HS-5 (cell line): ENCODE results near the gene TPO.

ENCODE experiments used
- DNase-seq: peaks from one replicate; pipeline ENCODE4 v3.0.0-alpha.2; 2012; ENCODE audit warnings: low read depth

TPO gene

DNA sequence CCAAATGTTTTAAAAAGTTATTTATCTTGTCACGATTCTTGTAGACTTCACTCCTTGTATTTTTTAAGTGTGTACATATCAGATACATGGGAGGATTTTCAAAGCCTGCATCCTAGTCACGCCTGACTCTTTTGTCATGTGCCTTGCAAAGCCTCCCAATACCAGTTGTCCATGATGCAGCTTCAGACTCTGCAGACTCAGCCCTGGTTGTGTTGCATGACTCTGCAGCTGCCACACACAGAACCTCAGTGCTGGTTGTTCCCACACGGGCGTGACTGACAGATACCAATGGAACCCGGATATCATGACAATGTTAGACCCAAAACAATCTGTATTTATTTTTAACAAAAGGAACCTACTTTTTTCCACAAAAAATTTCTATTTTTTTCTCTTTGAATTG lies 38.2 kb downstream of the TPO start:
- no peak for DNase-seq

DNA sequence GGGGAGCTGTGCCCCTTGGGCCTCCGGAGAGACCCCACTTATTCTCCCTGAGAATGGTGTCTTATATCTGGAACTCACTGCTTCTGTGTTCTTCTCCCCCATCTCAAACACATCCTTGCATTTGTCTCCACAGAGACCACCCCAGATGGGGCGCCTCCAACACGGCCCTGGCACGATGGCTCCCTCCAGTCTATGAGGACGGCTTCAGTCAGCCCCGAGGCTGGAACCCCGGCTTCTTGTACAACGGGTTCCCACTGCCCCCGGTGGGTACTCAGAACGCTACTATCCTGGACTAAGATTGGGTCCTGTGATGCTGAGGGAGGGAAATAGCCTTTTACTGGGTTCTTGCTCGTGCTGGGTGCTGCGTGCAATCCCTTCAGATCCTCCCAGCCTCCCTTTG lies 40.3 kb downstream of the TPO start:
- DNase-seq, result no peak

DNA sequence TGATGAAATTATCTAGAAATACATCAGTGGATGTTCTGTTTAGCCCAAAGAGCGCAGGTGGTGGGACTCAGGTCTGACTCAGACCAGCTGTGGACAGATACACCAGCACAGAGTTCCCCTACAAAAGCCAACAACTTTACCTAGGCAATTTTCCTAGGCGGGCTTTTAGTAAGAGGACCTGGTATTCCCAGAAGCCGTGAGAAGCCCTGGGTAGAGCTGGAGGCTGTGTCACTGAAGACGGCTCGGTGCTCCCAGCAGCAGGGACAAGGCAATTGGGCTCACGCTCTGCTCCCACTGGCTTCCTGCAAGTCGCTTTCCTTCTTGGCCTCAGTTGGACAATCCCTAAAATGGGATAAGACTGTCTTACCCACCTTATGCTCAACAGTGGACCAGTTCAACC lies 41.1 kb downstream of the TPO start:
- DNase-seq, result no peak

DNA sequence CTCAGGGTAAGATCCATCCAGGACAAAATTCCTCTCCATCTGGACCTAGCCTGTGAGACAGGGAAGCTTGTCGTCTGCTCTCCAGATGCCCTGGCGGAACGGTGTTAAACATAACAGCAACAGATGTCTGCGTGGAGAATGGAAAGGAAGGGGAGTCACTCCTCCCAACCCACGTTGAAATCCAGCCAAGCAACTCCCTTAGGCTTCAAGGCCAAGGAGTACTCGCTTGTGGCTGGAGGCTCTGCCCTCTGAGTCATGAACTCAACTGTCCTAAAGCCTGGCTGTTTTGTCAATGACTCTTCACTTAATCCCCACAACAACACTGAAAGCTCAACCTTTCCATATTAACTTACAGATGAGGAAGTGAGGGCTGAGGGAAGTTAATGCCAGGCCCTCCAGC lies 42.2 kb downstream of the TPO start:
- DNase-seq, result no peak

DNA sequence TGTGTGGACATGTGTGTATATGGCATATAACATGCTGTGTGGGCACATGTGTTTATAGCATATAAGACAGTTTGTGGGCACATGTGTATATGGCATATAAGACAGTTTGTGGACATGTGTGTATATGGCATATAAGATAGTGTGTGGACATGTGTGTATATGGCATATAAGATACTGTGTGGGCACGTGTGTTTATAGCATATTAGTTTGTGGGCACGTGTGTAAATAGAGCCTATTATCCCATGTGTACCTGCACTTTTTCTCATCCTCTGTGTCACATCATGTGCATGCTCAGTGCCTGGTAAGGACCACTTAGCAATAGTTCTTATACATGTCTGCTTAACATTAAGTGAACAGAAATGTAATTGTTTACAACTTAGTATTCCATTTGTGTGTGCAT lies 45.2 kb downstream of the TPO start:
- no peak for DNase-seq

DNA sequence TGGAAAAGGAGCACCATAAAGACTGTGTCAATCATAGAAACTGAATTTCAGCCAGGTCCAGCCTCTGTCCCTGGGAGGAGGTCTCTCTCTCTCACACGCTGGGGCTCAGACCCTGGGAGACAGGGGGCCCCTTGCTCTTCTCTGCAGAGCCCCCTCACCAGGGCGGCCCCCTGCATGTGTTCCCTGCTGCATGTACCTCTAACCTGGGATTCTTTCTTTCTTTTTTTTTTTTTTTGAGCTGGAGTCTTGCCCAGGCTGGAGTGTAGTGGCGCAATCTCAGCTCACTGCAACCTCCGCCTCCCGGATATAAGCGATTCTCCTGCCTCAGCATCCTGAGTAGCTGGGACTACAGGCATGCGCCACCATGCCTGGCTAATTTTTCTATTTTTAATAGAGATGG lies 46.5 kb downstream of the TPO start:
- no peak for DNase-seq

DNA sequence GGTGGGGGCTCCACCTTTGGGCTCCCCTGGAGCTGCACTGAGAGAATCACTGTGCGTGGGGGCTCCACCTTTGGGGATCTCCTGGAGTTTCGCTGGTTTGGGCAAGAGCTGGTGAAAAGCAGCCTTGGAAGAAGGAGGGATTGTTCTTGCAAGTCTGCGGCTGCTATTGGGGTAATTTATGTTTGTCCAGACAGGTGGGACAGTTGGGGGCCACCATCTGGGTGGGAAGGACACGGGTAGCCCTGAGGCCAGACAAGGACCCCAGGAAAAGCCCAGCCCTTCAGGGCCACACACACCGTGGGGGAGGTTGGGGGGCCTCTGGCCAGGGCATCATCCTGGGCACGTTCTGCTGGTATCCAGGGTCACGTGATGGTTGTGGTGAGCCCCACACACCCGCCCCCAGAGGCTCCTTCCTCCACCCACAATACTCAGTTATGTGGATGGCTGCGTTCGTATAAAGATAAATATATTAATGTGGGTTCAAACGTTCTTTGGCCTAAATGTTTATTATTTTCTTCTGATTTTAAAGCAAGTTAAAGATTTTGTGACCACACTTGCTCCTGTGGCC lies 47.7 kb downstream of the TPO start:
- no peak for DNase-seq

DNA sequence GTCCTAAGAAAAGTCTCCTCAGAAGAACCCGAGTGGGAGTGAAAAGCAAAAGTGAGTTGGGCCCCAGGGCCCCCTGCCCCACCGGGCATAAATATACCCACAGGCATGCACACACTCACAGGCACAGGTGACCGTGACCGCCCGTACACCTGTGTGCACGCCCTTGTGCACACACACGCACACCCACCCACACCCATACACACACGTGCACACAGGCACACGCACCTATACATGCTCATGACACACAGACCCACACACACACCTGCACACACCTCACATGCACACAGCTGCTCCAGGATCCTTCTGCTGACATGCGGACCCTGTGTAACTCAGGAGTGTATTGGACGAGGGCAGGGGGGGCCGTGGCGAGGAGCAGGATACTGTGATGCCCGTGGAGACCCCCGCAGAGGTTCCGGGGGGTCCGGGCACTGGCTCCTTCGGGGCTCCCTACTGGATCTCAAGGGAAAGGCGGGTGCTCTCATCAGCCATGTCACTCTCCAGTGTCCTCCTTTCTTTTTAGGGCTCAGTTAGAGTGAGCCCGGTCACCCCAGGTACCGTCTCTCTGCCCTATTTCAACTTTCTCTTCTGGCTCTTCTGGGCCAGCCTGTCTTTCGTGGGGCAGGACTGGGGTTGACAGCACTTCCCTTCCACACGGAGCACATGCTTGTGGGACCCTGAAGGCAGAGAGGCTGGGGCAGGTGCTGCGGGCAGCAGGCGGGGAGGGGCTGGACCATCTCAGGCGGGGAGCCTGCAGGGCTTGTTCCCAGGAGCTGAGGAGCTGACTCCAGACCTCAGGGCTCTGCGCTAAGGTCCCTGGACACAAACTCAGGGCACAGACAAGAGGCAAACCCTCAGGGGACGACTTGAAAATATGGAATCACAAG lies 48.5 kb downstream of the TPO start:
- no peak for DNase-seq

DNA sequence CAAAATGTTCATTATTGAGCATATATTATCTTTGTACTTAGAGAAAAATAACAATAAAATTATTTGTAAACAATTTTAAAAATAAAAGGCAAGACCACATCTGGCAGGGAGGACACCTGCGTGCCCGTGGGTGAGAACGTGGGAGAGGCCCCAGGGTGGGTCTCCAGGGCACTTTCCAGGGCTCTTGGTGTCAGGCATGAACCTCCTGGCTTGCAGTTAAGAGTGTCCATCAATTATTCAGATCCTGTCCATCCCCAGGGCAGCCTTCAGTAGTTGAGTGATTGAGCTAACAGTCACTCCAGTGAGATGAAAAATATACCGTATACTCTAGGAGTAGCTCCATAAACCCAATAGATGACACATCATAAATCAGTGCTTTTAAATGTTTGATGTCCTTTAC lies 49.7 kb downstream of the TPO start:
- DNase-seq, result no peak

DNA sequence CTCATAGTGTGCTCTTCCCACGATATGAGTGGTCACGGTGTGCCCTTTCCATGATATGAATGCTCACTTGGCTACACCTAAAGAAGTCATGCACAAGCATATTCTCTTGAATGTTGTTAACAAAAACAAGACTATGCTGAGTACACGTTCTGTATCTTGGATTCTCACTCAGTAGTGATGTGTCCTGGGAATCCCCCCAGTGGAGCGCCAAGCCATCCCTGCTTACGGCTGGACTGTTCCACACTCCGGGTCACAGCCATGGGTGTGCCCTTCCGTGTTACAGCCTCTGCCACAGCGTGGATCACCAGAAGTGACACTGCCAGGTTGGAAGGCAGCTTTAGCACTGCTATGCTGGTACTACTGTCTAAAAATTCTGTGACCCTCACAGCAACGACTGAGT lies 59.1 kb downstream of the TPO start:
- no peak for DNase-seq

DNA sequence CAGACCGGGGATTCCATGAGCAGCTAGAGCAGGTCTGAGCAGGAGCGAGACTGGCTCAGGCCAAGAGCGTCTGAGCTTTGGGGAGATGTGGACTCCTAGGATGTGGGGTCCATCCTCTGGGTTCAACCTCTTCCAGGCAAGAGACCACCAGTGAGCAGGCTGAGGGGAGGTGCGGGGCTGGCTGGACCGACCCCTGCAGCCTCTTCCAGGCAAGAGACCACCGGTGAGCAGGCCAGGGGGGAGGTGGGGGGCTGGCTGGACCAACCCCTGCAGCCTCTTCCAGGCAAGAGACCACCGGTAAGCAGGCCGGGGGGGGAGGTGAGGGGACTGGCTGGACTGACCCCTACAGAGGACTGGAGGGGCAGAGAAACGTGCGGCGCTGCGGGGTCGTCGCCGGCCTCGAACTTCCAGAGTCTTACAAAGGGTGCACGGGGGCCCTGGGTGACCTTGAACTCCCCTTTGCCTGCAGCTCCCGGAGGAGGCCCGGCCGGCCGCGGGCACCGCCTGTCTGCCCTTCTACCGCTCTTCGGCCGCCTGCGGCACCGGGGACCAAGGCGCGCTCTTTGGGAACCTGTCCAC lies 63.4 kb downstream of the TPO start:
- no peak for DNase-seq

DNA sequence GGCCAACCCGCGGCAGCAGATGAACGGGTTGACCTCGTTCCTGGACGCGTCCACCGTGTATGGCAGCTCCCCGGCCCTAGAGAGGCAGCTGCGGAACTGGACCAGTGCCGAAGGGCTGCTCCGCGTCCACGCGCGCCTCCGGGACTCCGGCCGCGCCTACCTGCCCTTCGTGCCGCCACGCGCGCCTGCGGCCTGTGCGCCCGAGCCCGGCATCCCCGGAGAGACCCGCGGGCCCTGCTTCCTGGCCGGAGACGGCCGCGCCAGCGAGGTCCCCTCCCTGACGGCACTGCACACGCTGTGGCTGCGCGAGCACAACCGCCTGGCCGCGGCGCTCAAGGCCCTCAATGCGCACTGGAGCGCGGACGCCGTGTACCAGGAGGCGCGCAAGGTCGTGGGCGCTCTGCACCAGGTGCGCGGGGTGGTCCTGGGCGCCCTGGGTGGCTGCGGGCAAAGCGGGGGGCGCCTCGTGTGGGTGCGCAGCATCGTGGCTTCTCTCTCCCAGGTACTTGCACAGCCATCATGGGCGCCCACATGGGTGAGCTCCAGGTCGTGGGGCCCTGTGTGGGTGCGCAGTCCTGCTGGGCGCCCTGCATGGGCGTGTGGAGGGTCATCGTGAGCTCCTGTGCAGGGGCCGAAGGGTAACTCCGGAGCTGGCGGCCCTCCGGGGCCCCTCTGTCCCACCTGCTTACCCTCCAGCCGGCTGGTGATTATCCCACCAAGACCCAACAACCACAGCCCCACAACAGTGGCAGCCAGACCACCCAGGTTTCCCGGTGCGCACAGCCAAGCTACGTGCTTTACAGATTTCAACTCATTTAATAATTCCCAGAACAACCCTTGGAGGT lies 64.2 kb downstream of the TPO start:
- DNase-seq, result no peak

DNA sequence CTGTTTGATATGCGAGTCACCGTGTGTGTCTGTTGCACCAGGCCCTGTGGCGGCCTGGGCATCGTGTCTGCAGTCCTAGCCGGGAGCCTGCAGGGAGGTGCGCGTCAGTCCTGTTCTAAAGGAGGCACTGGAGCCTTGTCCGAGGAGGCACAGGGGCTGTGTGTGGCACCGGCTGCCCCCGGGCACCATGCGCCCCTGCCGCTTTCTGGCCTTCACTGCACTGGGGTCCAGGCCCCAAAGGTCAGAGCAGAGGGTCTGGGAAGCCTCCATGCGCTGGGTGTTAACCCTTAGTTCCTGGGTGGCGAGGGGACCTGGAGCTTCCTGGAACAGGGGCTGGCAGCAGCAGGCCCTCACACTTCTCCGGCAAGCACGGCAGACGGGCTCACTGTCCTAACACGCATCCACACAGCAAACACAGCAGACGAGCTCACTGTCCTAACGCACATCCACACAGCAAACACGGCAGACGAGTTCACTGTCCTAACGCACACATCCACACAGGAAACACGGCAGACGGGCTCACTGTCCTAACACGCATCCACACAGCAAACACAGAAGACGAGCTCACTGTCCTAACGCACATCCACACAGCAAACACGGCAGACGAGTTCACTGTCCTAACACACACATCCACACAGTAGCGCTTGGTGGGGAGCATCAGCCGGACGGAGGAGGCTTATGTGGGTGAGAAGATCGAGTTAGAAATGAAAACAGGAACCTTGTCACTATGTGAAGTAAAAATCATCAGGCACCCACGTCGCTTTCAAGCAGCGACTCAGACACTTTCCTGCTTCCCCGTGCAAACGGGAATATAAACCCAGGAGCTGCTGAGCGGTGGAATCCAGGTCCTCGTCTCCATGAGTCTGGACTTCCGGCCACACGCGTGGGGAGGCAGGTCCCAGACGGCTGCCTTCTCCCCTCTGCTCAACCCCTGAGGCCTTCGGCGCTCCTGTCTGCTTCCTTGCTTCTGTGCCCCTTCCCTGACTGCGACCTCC lies 65.3 kb downstream of the TPO start:
- DNase-seq, result no peak

DNA sequence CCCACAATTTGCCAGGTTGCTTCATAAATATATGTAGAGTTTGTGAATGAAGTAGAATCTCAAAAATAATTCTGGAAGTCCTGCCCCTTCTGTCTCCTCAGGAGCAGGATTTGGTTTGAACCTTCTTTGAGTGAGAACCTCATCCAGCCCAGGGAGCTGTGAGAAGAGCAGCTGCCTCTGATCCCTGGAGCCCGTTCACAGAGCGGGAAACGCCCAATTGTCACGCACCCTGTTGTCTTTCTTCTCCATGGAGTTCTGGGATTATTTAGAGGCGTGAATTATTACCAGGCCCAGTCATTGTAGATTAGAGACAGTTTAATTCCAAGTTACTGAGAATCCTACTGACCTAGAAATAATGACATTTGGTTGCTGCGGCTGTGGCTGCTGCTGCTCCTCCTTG lies 66.1 kb downstream of the TPO start:
- no peak for DNase-seq

DNA sequence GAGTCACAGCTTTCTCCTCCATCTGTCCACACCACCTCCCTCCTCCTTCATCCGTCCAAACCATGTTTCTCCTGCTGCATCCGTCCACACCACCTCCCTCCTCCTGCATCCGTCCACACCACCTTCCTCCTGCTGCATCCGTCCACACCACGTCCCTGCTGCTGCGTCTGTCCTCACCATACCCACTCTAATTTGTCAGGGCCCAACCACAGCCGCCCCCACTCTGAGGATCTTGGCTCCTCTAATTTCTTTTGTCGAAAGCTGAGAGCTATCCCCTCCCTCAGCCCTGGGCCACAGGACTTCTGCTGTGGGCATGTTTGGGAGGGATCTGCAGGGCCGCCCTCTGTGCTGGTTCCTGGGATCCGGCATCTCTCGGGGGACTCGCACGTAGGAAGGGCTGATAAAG lies 67.4 kb downstream of the TPO start:
- DNase-seq, result no peak

DNA sequence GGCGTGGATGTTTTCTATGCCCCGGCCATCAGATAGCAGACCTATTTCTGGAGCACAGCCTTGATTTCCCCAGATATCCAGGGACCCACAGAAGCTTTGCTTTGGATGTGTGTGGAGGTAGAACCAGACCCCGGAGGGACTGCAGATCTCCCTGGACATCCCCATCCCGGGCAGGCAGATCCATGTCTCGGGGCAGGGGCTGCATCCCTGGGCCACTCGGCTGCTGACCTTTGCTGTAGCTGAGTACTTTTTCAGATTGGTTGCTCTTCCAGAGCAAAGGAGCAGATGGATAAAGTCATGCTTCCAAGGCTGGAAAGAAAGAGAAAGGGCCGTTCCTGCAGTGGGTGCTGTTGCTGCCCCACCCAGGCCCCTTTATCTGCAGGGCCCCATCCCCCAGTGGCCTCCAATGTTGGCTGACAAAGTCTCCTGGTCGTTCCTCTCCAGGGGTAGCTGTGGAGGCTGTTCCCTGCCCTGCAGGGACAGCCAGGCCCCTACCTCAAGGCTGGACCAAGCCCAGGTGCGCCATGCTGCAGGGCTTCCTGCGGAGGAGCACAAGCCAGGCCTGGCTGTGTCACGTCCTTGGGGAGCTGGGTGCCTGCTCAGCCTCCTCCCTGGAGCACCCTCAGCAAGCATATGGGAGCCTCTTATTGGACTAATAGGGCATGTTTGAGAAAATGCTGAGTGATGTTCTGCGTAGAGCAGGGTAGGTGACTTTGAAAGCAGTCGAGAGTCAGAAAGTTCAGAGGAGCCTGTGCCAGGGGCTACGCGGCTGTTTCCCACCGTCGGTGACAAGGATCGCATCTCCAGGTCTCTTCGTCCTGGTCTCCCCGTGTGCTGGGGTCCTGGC lies 68.4 kb downstream of the TPO start:
- no peak for DNase-seq

DNA sequence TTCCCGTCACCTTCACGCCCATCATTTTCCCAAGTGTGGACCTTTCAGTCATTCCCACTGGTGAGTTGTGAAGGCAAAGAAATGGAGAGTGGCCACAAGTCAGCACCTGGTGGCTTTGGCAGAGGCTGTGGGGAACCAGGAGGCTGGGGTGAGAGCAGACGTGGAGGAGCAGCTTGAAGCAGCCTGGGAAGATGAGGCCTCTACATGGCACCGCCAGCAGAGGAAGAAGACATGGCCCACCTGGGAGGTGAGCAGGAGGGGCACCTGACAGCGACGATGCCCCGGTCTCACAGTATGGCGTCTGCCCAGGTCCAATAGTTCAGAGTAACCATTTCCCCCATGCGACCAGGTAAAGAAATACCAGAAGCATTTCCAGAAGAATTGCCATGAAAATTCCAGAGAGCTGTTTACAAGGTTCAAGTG lies 69.0 kb downstream of the TPO start:
- no peak for DNase-seq

DNA sequence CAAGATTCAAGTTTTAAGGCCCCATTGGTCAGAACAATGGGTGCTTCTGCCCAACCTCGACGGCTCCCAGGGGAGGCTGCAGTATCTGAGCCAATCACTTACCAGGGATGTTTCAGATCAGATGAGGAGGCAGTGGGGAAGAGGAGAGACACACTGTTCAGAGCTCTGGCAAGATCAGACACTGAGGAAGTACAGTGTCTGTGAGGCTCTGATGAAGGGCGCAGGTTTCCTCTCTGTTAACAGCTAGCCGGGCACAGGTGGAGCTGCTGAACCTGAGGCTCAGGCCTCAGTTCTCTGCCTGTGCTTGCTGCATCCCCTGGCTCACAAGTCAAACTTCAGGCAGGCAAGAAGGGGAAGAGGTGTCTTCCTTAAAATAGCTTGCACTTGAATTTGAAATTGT lies 69.7 kb downstream of the TPO start:
- DNase-seq, result no peak

DNA sequence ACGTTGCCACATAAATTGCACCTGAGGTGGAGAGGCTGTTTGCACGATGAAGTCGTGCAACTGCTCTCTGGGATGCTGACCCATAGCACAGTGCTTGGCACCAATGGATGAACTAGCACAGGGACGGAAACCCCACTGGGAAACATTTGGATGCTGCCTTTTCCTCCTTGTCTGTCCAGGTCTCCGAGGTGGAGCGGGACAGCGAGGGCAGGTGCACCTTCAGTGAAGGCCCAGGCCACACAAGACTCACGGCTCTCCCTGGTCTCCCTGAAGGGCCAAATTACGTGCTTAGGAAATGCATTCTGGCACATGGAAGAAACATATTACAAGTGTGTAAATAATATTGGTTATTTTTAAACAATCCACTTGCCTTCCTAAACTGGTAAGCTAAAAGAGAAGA lies 70.3 kb downstream of the TPO start:
- DNase-seq, result no peak

DNA sequence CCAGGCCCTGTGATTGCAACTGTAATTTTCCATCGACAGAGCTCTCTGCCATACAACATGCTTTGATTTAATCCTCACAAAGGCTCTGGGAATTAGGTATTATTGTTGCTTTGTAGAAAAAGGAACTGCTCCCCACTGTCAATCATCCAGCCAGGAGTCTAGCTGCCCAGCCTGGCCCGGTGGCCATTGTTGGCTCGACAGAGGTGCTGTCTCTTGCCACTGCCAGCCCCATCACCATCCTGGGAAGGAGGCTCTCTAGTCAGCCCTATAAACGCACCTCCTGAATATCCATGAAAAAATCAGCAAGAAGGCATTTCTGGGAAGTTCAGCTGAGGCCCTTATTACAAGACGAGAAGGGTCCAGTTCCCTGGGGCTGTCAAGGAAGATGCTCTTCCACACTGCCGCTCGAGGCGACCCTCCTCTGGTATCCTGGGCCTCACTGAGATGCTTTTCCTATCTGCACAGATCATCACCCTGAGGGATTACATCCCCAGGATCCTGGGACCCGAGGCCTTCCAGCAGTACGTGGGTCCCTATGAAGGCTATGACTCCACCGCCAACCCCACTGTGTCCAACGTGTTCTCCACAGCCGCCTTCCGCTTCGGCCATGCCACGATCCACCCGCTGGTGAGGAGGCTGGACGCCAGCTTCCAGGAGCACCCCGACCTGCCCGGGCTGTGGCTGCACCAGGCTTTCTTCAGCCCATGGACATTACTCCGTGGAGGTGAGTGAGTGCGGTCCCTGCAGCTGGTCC lies 71.0 kb downstream of the TPO start:
- no peak for DNase-seq
